GM19397 (cell line): Measurements from ENCODE around the gene RPTOR.
"Not testable (repeated sequence)": the region's sequence is repeated elsewhere in the genome, so short reads cannot be mapped to it uniquely, and the experiment has no call there.

ENCODE experiments used
- ATAC-seq: cut with Tn5 transposase; IDR thresholded peaks from one replicate; pipeline ENCODE4 v1.9.1; 2021; ENCODE audit warnings: mild to moderate bottlenecking, moderate library complexity; ENCODE audit not compliant: unreplicated experiment

The RPTOR gene

DNA sequence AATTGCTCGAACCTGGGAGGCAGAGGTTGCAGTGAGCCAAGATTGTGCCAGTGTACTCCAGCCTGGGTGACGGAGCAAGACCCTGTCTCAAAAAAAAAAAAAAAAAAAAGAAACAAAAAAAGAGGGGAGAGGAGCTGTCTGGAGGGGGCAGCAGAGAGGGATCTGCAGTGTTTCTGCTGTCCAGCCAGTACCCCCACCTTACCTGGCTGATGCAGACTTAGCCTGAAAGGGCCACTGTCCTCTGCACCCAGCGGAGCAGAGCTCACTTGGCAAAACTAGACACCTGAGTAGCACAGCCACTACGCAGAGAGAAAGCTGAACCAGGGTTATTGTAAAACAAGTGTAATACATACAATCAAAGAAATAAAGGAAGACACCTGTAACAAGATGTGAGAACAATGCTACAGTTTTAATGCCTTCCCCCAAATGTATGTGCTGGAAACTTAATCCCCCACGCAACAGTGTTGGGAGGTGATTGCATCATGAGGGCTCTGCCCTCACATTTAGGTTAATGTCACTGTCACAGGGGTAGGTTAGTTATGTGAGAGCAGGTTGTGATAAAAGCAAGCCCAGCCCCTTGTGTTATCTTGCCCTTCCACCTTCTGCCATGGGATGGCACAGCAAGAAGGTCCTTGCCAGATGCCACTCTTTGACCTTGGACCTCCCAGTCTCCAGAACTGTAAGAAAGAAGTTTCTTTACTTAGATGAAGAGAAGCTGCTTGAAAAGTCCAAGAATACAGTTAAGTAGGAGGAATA lies 211.2 kb downstream of the RPTOR start:
- ATAC-seq, result no peak

DNA sequence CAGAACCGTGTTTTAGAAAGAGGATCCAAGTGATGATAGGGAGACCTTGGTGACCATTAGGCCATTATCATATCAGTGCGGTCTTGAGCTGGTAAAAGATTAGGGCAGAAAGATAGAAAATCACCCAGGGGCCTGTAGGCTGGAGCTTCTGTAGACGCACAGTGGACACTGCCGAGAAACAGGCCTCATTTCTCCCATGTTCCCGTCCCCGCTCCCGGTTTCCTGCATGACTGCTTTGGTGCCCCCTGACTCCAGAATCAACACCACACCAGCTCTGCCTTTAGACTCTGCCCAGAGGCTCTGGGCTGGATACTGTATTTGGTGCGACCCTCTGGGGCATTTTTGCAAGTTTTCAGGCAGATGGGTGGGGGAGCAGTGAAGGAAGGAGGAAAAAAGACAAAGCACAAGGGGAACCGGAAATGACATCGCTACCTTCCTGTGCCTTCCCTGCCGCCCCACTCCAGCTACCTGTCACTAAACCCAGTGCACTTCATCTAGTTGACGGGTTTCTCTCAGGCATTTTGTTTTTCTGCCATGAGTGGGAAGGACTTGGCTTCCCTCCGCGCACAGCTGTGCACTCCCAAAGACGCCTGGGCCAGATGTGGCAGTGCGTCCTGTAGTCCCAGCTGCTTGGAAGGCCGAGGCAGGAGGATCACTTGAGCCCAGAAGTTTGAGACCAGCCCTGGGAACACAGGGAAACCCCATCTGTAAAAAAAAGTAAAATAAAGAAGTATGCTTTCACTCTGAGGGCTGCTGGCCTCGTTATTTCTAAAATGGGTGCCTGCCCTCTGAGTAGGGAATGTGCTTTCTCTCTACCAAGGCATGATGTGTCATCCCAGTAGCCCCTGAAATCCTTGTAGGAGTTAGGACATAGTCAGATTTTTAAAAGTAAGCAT lies 214.1 kb downstream of the RPTOR start:
- ATAC-seq, result no peak

DNA sequence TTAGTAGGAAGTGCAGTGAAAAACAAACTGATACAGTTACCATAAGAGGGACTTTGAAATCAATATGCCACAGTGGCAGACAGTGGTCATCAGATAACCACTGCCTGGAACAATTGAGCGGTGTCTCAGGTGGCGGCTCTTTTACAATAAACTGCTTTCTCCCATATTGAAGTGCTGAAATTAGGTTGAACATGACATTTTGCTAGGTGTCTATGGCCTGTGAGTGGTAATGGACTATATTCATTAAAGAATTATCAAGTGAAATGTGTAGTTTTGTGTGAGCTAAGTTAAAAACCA lies 214.7 kb downstream of the RPTOR start:
- no peak for ATAC-seq

DNA sequence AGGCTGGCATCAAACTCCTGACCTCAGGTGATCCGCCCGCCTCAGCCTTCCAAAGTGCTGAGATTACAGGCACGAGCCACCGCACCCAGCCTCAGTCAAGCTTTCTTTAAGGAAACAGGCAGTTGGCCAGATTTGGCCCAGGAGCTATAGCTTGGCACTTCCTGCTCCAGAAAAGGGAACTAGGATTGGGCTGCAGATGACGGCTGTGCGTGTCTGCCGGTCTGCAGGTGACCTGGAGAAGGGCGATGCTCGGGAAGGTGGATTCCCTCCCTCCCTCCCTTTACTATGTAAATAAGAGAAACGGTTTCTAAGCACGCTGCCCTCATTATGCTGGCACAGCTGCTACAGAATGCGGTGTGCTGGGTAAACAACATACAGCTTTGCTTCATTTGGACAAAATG lies 215.9 kb downstream of the RPTOR start:
- no peak for ATAC-seq

DNA sequence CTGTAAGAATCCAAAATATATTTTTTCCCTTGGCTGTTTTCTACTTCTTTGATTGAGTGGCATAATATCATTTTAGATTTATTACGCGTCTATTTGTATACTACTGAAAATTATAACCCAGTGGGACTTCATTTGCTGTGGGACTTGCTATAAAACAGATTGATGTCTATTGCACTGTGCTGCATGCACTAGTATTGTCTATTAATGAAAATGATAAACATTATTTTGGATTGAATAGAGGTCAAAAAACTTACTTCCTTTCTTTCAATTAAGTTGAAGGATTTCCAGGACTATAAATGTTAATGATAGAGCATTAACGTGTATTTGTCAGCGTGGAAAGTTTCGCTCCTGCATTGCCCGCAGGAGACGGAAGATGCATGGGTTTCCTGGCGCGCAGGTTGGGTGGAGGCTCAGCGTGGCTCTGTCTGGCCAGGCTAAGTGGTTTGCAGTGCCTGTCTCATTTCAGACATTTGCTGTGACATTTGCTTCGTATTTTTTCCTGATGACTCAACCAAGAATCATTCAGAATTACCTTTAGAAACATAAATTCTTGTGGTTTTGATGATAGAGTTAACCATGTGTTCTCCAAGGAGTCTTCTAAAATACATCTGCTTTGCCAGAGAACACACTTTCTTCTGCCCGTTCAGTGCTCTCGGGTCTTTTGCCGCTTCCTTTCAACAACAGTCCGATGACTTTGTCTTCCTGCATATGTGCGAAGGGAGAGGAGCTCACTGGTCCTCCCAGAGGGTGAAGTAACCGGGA lies 216.7 kb downstream of the RPTOR start:
- no peak for ATAC-seq

DNA sequence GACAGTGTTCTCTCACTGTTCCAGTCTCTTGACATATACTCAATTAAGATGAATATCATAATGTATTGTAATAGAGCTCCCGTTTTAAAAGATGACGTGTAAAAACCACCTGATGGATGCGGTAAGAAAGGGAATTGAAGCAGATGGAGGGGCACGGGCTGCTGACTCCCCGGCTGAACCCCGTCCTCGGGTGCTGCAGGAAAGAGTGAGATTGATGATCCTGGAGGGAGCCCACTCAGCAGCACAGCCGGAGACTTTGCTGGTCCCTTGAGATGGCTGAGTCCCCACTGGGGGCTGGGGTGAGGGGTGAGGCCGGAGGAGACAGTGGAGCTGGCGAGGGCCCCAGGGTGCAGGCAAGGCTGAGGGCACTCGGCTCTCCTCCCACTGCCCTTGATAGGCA lies 217.4 kb downstream of the RPTOR start:
- ATAC-seq, result no peak

DNA sequence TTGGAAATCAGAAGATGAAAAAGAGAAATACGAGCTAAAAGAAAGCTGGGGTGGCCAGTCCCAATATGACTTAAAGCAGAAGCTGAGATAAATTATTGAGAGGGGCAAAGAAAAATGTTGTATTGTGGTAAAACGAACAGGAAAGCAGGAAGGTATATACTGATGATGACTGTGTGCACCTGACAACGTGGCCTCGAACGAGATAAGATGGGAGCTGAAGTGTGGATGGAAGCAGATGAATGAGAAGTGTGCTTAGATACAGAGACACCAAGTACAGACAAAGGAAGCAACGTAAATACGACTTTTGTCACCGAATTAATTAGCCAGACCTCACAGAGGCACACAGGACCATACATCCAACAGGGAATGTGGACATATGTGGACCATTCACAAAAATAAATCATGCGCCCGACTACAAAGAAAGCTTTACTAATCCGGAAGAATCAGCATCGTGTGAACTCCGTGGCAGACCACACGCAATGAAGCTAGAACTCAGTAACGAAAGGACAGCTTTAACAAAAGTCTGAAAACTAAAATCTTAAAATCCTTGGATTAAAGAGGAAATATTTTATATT lies 218.7 kb downstream of the RPTOR start:
- no peak for ATAC-seq

DNA sequence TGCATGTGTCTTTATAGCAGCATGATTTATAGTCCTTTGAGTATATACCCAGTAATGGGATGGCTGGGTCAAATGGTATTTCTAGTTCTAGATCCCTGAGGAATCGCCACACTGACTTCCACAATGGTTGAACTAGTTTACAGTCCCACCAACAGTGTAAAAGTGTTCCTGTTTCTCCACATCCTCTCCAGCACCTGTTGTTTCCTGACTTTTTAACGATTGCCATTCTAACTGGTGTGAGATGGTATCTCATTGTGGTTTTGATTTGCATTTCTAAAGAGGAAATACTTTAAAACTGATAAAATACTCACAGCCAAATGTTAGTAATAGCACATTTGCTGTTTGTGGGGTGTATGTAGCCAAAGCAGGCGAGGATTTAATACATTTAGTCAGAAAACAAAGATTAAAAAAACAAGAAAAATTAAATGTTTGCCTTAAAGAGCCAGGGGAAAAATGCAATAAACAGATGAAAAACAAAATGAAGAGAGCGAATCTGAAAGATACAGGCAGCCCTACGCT lies 220.0 kb downstream of the RPTOR start:
- not testable (repeated sequence) for ATAC-seq

DNA sequence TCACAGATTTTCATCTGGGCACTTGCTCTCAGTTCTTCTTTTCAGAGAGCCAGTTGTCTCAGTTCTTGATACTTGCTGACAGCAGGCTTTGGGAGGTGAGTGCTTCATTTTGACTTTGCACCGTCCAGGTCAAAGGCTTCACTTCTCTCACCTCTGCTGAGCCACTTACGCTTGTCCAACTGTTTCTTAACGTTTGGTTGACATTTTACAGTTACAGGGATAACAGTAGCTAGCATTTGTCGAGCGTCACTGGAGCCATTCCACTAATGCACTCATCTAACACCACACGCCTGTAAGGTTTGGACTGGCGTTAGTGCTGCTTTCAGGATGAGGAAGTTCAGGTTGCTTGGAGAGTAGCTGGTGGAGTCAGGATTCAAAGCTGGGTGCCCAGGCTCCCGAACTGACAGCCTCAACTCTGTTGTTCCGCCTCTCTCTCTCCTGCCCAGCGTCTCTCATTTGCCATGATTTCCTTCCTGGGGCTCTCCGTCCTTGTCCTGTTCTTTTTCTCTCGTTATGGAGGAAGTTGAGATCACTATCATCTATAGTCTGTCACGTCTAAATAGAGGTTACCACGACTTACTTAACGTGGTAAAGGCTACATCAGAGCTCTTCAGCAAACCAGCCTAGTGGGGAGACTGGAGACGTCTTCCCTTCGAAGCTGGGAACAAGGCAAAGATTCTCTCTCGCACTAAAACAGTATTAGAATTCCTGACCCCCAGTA lies 220.8 kb downstream of the RPTOR start:
- no peak for ATAC-seq

DNA sequence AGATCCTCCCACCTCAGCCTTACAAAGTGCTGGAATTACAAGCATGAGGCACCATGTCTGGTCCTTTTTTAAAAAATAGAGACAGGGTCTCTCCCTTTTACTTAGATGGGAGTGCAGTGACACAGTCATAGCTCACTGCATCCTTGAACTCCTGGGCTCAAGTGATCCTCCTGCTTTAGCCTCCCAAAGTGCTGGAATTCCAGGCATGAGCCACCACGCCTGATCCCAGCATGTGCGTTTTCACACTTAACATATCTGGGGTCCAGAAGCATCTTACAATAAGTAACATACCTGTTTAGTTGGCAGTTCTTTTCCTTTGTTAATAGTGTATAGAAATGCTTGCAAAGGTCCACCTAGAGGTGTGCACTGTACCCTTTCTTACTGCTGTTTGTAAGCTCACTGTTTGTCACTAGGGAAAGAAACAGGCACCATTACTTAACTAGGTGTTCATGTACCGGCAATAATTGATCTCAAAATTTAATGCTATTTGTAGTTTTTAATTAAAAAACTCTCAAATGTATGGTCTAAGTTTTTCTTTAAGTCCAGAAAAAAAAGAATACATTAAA lies 221.7 kb downstream of the RPTOR start:
- no peak for ATAC-seq

DNA sequence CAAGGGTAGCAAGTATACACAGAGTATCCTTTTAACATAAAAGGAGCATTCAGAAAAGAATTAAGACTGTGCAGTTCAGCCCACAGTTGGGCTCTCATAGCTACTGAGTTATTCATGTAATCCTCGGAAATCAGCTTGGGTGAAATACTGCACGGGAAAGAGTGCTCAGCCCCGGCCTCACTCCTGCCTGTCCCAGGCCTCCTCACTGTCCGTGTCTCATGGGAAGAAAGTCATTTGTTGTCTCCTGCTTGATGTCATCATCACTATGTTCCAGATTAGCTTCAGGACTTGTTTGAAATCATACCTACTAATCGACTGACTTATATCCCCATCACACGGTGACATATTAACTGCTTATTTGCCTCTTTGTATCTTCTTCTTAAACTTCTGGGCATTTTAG lies 223.8 kb downstream of the RPTOR start:
- ATAC-seq, result no peak

DNA sequence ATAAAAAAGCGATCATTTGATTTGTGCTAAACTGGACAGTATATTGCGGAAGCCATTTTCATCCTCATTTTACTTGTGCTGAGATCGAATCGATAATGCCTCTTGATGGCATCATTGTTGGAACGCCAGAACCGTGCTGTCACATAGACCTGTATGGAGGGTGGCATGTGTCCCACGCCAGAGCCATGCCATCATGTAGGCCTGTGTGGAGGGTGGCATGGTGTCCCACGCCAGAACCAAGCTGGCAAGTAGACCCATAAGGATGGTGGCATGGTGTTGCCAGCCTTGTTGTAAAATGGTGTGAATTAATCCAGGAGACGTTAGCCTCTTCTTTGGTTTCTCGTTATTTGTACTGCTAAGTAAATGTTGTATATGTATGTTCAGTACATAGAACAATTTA lies 224.3 kb downstream of the RPTOR start:
- no peak for ATAC-seq

DNA sequence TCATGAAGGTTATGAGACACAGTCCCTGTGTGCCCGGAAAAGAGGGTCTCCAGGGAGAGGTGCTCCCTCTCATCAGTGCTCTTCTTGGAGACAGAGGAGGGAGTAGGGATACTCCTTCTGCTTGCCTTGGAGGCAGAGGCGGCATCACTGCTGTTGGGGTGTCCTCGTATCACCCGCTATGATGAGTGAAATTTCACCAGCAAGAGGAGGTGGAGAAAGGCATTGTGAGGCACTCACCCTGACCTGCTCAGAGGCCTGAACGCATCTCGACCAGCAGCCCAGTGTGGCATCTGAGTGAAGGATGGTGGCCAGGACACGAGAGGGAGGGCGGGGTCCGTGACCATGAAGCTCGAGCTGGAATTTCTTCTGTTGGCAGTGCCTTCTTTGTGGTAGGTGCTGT lies 224.9 kb downstream of the RPTOR start:
- ATAC-seq, result no peak

DNA sequence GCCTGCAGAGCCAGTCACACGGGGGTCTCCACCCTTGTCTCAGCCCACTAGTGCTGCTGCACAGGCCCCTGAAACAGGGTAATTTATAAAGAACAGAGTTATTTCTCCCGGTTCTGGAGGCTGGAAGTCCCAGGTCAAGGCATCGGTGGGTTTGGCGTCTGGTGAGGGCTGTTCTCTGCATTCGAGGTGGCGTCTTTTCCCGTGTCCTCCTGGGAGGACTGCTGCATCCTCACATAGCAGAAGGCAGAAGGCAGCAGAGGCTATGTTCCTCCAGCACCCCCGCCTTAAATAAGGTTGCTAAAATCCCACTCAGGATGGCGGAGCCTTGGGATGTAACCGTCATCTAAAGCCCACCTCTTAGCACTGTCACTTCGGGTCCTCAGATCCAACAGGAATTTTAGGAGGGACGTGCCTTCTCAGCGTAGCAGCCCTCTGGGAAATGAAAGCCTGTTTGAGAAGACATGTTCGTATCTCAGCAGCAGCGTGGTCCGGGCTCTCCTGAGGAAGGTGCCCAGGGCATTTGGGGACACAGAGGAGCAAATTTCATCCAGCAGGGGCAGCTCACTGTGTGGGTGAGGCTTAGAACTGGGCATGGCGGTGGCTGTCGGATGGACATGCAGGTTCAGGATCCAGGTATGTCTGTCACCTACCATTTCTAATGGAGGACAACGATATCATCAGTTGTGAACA lies 225.4 kb downstream of the RPTOR start:
- ATAC-seq, result no peak

DNA sequence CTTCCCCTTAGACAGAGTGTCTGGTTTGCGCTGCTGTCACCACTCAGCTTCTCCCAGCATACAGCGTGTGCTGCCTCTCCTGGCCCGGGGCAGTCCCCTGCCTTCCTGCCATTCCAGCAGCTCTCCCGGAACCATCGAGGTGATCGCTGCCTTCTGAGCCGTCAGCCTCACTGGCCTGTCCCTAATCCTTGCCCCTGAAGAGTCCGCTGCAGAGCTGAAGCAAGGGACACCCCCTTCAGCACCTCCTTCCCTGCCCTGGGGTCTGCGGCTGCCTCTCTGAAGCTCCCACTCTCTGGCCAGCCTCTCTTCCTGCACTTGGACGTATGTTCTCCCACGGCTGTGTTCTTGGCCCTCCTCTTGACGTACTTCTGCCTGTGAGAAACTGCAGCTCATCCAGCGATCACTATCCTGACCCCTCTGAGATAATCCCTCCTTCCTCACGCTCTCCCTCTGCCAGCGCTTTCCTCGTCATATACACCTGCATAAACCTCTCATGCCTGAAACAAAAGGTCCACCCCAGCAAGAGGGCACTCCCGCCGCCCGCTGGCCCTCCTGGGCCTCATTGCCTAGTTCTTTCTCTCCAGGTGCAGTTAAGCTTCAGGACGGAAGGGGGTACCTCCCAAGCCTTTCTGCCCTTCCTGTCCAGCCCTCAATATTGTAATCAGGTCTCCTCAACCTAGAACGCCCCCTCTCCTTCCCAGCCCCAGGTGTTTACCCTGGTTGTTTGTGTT lies 226.4 kb downstream of the RPTOR start:
- ATAC-seq, result no peak

DNA sequence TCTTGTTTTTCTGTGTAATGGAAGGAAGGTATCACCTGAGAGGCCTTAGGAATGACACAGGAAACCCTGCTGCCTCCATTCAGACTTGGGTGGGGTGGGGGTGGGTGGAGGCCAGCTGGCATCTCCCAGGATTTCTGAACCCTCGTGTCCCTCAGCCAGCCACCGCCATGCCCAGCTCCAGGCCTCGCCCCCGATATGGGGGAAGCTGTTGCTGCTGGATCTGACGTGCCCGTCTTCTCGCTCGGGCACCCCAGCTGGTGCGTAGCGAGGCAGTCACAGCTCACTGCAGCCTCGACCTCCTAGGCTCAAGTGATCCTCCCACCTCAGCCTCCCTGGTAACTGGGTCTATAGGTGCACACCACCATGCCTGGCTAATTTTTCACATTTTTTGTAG lies 227.0 kb downstream of the RPTOR start:
- no peak for ATAC-seq

DNA sequence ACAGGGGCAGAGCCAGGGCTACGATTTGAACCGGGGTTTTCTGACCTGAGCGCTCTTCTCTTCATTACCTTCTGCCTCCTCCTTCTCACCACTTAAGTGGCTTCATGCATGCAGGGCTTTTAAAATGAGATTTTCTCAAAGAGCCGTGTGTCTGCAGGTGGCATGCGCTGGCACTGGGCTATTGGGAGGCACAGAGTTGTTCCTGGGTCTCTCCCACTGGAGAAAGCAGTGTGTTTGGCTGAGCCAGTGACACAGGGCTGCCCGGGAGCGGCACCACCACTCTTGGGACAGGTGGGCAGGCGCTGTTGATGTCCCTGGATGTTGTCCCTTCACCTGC lies 228.2 kb downstream of the RPTOR start:
- no peak for ATAC-seq

DNA sequence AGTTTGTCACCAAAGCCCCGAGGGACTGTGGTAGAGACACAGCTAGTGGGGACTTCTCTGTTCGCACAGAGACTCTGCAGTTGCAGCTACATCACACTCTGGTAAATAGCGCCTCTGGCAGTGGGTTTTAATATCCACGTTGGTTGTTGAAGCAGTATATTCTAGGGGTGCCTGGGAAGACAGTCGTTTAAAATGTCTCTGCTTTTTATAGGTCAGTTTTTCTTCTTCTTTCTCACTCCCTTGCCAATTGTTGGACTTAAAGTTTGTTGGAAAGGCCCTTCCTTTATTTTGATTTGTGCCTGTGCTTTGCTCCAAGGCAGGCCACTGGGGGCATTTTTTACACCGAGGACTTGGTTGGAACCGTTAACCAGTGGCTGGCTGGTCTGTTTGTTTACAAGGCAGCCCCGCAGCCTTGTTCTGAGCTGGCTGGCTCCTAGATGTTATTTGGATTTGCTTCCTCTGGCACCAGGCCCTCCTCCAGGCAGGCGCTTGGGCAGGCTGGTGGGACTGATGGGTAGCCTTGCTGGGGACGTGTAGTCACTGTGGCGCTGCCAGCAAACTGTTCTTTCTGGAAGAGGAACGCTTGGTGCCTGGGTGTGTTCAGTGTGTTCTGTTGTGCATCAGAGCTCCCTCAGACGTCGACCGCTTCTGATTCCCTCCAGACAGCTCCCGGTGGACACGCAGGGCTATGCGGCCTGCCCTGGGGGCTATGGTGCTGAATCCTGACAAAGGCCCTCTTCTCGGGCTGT lies 228.8 kb downstream of the RPTOR start:
- no peak for ATAC-seq
